ENCODE measurements around the gene SINHCAF.
A peak's percentile ranks its signal among the peaks of the same experiment; 100 is the strongest.
"Not testable (repeated sequence)": the region's sequence is repeated elsewhere in the genome, so short reads cannot be mapped to it uniquely, and the experiment has no call there.

Gene SINHCAF

DNA sequence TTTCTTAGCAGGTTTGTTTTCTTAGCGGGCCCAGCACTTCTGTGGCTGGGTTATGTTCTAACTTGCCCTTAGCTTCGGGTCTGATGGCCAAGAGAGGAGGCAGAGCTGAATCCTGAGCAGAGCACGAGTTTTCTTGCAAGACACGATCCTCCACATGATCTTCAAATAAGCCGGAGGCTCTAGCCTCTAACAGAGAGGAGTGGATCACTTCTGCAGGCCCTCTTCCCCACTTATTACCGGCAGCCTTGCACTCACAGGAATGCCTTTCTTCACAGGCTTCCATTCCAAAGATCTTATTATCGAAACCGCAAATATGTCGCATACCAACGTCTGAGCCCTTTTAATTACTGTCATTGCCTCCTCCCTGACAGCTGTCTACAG is 79.5 kb downstream of the SINHCAF start:
- no peak overlapping the region for H3K27ac ChIP-seq
- TF ChIP-seq, protein P1, sequence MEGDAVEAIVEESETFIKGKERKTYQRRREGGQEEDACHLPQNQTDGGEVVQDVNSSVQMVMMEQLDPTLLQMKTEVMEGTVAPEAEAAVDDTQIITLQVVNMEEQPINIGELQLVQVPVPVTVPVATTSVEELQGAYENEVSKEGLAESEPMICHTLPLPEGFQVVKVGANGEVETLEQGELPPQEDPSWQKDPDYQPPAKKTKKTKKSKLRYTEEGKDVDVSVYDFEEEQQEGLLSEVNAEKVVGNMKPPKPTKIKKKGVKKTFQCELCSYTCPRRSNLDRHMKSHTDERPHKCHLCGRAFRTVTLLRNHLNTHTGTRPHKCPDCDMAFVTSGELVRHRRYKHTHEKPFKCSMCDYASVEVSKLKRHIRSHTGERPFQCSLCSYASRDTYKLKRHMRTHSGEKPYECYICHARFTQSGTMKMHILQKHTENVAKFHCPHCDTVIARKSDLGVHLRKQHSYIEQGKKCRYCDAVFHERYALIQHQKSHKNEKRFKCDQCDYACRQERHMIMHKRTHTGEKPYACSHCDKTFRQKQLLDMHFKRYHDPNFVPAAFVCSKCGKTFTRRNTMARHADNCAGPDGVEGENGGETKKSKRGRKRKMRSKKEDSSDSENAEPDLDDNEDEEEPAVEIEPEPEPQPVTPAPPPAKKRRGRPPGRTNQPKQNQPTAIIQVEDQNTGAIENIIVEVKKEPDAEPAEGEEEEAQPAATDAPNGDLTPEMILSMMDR (IDR thresholded peaks at IDR 0.05): no peak
- no peak for TF ChIP-seq ZFX (IDR thresholded peaks at IDR 0.05; ENCODE audit: borderline replicate concordance)

DNA sequence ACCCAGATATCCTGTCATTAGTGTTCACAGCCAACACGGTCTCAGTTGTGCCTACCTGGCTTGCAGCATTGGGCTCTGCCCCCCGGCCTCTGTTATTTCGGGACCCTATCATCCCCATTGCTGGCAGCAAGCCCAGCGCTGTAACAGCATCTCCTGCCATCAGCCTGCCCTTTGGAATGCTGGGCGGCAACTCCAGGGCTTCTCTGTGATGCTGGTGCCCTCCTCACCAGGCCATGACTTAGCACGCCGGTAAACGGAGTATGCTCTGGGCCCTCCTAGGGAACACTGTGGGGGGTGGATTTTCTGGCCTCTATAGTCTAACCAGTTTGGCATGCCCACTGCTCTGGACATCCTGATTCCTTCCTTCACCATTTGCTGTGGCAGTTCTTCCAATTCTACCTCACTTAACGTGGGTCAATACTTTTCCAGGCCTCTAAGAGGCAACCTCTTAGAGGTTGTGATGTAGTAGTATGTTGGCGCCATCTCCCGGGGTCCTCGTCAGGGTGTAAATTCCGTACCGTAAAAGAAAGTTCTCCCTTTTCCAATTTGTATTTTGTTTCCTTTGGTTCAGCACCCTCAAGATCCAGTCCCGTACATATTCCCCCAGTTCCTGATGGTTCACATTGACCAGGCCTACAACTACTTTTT is 80.0 kb downstream of the SINHCAF start:
- H3K27ac ChIP-seq: no peak overlapping the region
- TF ChIP-seq ZFX (IDR thresholded peaks at IDR 0.05; ENCODE audit: borderline replicate concordance): no peak
- TF ChIP-seq, protein P1 (IDR thresholded peaks at IDR 0.05): no peak

DNA sequence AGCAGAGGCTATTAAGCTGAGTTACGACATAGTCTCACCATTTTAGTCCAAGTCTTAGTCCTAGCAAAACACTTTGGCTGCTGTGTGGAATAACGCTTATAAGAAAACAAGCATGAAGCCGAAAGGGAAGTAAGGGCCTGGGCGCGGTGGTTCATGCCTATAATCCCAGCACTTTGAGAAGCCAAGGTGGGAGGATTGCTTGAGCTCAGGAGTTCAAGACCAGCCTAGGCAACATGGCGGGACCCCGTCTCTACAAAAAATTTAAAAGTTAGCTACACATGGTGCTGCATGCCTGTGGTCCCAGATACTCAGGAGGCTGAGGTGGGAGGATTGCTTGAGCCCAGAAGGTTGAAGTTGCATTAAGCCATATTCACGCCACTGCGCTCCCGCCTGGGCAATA is 83.5 kb downstream of the SINHCAF start:
- H3K27ac ChIP-seq: not testable (repeated sequence)

DNA sequence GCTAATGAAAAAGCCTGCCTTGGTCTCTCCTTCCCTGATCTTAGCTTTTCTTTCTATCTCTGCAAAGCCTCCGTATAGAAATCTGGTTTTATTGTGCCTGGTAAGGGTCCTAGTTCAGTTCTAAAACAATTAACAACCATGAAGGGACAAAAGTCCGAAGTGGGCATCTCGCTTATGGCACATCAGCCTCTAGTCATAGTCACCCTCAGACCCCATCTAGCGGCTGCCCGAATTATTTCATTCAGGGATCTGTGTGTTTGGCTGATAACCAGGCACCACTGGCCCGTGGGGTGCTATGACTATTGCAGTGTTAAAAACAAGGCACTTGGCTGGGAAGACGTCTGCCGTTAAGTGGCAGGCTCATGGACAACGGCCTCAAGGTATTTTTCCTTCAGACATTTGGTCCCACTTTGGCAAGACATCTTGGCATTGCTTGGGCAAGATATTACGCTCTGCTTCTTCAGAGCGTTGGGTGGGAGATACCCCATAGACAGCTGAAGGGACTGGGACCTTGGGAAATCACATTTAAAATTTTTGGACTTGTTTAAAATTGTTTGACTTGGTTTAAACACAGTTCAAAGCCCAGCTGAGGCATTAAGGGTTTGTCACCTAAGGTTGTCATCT is 87.1 kb downstream of the SINHCAF start:
- TF ChIP-seq, protein P1 (IDR thresholded peaks at IDR 0.05): peak; percentile 94
- TF ChIP-seq ZFX (IDR thresholded peaks at IDR 0.05; ENCODE audit: borderline replicate concordance): no peak
- H3K27ac ChIP-seq: no peak overlapping the region

DNA sequence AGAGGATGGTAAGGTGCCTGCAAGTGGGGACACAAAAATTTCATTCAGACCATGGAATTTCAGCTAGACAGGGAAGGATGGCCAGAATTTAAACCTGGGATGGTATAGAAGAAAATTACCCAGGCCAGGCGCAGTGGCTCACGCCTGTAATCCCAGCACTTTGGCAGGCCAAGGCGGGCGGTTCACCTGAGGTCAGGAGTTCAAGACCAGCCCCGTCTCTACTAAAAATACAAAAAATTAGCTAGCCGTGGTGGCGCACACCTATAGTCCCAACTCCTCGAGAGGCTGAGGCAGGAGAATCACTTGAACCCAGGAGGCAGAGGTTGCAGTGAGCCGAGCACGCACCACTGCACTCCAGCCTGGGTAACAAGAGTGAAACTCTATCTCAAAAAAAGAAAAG is 87.6 kb downstream of the SINHCAF start:
- not testable (repeated sequence) for H3K27ac ChIP-seq

DNA sequence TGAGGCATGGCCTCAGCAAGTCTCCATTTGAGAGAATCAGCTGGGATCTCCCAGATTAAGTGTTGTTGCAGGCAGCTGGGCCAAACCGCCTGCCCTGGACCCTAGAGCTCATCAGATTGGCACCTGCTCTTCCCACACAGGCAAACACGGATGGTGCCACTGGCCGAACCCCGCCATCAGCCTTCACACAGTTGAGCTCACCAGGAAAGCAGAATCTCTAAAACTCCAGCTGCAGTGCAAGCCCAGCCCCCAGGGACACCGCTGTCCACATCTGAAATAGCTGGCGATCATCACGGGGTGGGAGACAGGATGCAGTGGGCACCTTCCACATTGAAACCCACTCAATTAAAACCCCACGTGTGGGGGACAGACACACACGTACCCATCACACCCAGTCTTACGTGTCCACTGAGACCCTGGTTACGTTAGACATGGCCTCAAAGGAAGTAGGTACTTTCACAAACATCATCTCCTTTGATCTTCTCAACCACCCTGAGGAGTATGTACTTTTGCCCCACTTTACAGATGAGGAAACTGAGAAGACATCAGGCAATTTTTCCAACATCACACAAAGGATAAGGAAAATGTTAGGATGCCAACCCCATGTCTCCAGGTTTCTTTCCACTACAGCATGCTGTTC is 88.8 kb downstream of the SINHCAF start:
- H3K27ac ChIP-seq: no peak overlapping the region
- TF ChIP-seq, protein P1 (IDR thresholded peaks at IDR 0.05): no peak; the same call in 1 of the 2 replicates
- TF ChIP-seq ZFX (IDR thresholded peaks at IDR 0.05; ENCODE audit: borderline replicate concordance): no peak

DNA sequence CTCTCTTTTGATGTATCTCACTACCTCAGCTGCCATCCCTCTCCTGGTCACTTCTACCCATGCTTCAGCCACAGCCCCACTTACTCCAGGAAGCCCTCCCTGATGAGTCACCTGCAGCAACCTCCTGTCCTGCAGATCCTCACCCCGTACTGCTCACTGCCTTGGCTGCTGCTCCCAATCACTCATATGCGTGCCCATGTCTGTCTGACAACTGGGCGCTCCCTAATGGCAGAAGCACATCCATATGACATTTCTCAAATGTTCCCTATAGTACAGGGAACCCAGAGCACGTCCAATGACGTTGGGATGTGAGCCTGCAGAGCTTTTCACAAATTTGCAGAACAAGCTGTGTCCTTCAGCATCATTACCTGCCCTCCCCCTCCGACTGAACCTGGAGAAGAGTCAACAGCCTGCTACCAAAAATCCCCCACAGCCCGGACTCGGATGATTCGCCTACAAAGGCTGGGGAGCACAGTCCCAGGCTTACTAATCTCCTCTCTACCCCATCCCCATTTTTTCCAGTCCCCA is 90.0 kb downstream of the SINHCAF start:
- TF ChIP-seq, protein P1 (IDR thresholded peaks at IDR 0.05): no peak
- no peak for TF ChIP-seq ZFX (IDR thresholded peaks at IDR 0.05; ENCODE audit: borderline replicate concordance)
- H3K27ac ChIP-seq: no peak overlapping the region
